ENCODE measurements around the gene ZNF793.

ZNF793 gene

DNA sequence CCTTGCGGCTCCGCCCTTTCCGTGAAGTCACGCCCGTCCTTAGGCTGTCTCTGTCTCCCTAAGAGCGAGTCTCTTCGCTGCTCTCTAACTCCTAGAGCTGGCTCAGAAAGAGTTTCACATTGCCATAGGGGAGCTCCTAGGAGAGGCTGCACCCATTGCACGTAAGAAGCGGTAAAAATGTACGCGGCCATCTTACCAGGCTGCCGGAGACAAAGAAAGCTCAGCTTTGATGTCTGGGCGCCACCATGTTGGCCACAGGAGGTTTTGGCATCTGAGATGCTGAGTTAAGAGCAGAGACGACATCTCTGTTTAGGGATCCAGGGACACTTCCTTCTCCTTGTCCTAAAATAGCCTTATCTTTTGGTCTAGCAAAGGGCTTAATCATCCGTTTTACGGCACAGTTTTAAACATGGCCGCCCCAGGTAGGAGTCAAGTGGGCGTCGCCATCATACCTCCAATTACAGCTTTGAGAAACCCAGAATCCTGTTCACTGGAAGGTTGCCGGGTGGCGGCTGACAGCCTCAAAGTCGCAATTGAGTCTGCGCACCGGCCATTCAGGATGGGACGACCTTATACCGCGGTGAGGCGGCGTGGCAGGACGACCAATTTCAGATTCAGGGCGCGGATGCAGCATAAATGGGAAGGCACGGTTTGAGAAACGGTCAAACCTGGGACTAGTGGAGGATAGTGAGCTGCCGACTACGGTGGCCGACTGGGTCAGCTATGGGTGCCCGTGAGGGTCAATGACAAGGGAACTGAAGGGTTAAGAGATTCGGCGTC, at the start of gene ZNF793:
Gene ZNF793, plus strand, starts transcription at position 553 of the 780 bp plus-strand sequence. CDS start 16,501 bp downstream, outside the sequence.
- no peak for DNase-seq (ENCODE audit: low read depth)

DNA sequence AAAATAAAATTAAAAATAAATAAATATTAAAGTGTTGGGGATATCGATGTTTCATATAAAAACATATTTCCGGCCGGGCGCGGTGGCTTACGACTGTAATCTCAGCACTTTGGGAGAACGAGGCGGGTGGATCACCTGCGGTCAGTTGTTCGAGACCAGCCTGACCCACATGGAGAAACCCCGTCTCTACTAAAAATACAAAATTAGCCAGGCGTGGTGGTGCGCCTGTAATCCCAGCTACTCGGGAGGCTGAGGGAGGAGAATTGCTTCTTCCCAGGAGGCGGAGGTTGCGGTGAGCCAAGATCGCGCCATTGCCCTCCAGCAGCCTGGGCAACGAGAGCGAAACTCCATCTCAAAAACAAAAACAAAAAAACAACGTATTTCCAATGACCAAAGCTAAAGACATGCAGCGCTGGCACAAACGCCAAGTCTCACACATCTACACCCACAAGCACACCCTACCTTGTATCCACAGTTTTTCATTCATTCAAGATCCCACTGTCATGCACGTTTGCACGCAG, 40.4 kb upstream of the ZNF793 start:
- DNase-seq (ENCODE audit: low read depth): no peak

- peak; percentile 85 for DNase-seq (ENCODE audit: low read depth)
Measured at GRCh38 chr19:37466798-37467607, 39.7 kb upstream of the ZNF793 start, which contains the start of gene ZNF569. ZNF569 (minus strand) TSS chr19:37467444; CDS start chr19:37444921, 22,523 bp downstream.

- DNase-seq (ENCODE audit: low read depth): no peak
Measured at GRCh38 chr19:37467608-37468090, 39.1 kb upstream of the ZNF793 start.

- DNase-seq (ENCODE audit: low read depth): peak; percentile 73
Measured at GRCh38 chr19:37468961-37469777, 37.6 kb upstream of the ZNF793 start, which contains the start of gene ZNF570. ZNF570 (plus strand) TSS chr19:37469356; CDS start chr19:37470355, 999 bp downstream.

GRCh38 chr19:37470216-37470615, 36.5 kb upstream of the ZNF793 start:
- DNase-seq (ENCODE audit: low read depth): no peak

- no peak for DNase-seq (ENCODE audit: low read depth)
Measured at GRCh38 chr19:37472165-37472564, 34.6 kb upstream of the ZNF793 start.

DNA sequence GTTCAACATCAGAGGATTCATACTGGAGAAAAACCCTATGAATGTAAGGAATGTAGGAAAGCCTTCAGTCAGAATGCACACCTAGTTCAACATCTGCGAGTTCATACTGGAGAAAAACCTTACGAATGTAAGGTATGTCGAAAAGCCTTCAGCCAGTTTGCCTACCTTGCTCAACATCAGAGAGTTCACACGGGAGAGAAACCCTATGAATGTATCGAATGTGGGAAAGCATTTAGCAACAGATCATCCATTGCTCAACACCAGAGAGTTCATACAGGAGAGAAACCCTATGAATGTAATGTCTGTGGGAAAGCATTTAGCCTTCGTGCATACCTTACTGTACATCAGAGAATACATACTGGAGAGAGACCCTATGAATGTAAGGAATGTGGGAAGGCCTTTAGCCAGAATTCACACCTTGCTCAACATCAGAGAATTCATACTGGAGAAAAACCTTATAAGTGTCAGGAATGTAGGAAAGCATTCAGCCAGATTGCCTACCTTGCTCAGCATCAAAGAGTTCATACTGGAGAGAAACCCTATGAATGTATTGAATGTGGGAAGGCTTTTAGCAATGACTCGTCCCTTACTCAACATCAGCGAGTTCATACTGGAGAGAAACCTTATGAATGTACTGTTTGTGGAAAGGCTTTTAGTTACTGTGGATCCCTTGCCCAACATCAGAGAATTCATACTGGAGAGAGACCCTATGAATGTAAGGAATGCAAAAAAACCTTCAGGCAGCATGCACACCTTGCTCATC, 22.2 kb upstream of the ZNF793 start:
- no peak for DNase-seq (ENCODE audit: low read depth)

DNA sequence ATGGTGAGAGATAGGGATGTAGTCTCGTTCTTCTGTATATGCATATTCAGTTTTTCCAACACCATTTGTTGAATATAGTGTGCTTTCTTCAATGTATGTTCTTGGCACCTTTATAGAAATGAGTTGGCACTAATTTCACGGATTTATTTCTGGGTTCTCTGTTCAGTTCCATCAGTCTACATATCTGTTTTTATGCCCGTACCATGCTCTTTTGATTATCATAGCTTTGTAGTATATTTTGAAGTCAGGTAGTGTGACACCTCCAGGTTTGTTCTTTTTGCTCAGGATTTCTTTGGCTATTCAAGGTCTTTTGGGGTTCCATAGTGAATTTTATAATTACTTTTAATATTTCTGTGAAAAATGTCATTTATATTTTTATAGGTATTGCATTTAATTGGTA, 14.5 kb upstream of the ZNF793 start:
- DNase-seq (ENCODE audit: low read depth): no peak

GRCh38 chr19:37505958-37506386, 767 bp upstream of the ZNF793 start:
- DNase-seq (ENCODE audit: low read depth): no peak

GRCh38 chr19:37507167-37507464, 377 bp downstream of the ZNF793 start:
- DNase-seq (ENCODE audit: low read depth): no peak

GRCh38 chr19:37511186-37511585, 4.4 kb downstream of the ZNF793 start:
- DNase-seq (ENCODE audit: low read depth): no peak

DNA sequence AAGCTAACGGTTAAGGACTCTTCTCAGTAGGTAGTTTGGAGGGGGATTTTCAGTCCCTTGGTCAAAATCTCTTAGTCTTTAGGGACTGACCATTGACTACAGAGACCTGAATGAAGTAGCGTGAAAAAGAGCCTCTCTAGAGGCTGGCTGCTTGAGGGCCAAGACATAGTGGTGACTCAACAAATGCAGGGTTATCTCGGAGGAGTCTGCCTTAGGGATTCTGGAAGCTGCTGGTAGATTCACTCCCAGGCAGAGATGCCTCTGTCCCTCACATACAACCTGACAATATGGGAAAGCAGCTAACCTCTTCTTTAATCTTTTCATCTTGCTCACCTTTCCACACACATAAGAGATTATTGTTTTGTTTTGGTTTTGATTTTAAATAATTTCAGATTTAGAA, 5.1 kb downstream of the ZNF793 start:
- no peak for DNase-seq (ENCODE audit: low read depth)

GRCh38 chr19:37513397-37513796, 6.7 kb downstream of the ZNF793 start:
- no peak for DNase-seq (ENCODE audit: low read depth)

GRCh38 chr19:37519890-37520289, 13.2 kb downstream of the ZNF793 start:
- no peak for DNase-seq (ENCODE audit: low read depth)

- no peak for DNase-seq (ENCODE audit: low read depth)
Measured at GRCh38 chr19:37537391-37537947, 30.7 kb downstream of the ZNF793 start.

DNA sequence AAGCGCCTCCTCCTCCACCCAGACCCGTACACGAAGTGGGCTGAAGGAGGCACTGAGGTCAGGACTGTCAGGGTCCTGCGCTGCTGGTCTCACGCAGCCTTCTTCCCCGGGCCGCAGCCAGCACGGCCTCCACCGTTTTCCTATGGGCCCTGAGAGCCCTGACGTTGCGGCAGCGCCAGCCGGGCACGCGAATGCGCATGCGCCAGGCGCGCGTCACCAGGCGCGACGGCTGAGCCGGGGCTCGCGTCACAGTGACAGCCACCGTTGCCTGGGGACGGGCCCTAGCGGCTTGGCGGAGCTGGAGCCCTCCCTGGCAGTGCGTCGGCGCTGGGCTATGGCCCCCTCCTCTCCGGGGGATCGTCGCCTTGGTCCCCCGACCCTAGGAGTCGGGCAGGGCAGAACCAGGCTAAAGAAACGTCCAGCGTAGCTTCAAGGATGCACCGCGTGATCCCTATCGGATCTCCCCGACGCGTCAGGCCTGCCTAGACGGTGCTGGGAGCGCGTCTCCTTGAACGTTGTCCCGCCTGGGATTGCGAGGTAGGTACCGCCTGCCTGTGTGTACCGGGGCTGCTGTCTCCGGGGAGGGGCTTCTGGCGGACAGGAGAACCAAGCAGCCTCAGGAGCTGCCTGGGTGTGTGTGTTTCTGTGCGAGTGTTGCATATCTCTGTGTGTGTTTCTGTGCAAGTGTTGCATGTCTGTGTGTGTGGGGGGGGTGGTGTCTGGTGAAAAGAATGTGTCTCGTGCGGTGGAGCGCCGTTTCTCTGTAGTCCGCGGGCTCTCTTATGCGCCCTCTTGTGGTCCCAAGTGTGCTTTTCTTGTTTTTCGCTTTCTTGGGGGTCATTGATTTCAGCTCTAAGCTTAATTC, 44.6 kb downstream of the ZNF793 start:
- no peak for DNase-seq (ENCODE audit: low read depth)

- DNase-seq (ENCODE audit: low read depth): no peak
Measured at GRCh38 chr19:37563518-37563917, 56.8 kb downstream of the ZNF793 start.

- no peak for DNase-seq (ENCODE audit: low read depth)
Measured at GRCh38 chr19:37564624-37565369, 58.1 kb downstream of the ZNF793 start.

All from CMK (cell line).